Measurements from ENCODE around the gene TMEM192.
"Not testable (repeated sequence)": the region's sequence is repeated elsewhere in the genome, so short reads cannot be mapped to it uniquely, and the experiment has no call there.

TMEM192 gene

DNA sequence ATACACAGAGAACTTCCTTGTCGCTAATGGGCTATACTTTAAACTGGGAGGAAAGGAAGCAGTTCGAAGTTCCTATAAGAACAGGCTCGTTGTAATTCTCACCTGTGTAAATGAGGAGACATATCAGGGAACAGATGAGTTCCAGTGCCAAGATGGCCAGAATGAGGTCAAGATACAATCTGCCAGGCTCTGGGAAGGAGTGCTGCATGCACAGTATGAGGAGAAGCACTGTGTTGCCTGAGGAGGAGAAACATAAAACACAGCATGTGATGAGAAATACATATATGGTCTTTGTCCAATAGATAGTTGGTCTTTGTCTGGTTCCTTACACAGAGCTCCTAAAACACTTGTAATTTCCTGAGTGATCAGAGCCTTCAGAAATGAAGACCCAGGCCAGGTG, 24.3 kb downstream of the TMEM192 start:
- no peak for DNase-seq

DNA sequence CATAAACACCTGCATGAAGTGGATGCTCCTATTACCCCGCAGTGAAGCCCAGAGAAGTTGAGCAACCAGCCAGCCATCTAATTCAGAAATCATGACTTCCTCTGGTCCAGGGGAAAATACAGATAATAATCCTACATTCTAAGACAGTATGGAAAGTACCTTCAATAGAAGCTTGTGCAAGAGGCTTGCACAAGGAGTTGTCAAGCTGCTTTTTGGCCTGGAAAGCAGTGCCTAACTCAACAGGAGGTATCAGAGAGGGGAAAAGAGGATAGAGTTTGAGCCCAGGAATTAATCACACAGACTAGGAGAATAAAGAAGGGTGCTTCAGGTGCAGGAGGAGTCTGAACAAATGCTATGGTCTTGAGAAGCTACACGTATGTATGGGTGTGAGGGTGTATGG, 26.7 kb downstream of the TMEM192 start:
- no peak for DNase-seq

DNA sequence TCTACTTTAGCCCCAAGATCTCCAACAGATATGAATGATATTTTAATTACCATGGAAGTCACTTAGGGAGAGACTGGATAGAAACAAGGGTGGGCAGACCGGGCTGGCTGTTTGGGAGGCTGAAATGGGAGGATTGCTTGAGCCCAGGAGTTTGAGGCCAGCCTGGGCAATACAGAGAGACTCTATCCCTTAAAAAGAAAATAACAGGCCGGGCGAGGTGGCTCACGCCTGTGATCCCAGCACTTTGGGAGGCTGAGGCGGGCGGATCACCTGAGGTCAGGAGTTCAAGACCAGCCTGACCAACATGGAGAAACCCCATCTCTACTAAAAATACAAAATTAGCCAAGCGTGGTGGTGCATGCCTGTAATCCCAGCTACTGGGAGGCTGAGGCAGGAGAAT, 27.9 kb downstream of the TMEM192 start:
- not testable (repeated sequence) for DNase-seq

DNA sequence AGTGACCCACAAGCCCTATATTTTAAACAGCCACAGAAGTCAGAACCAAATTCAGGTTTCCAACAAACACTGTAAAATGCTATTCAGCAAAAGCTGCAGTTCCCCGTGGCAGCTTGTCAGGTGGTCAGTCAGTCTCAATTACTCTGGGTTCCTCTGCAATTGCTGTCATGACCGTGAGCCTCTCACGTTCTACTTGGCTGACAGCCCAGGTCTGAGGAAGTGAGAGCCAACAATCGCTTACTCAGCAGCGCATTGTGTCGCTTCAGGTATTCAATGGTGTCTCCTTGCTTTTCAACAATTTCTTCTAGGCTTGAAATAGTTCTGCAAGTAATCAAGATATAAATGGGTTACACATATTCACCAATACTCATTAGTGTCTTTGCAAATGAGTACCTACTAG, 33.2 kb downstream of the TMEM192 start:
- DNase-seq = no peak

DNA sequence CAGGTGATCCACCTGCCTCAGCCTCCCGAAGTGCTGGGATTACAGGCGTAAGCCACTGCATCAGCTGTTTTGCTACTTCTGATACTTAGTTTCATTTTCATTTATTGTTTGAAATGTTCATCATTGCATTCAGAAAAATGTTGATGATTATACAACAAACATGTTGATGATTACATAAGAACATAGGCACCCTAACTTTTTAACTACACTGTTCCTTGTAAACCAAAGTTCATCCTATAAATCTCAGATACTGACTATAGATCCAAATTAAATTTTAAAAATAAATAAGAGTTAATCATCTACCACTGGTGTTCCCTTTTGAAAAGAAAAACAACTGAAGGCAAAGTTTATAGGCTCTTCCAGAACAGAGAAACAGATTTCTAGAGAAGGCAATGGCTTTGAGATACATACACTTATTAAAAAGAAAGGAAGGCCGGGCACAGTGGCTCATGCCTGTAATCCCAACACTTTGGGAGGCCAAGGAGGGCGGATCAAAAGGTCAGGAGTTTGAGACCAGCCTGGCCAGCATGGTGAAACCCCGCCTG, 35.6 kb downstream of the TMEM192 start:
- DNase-seq = no peak

DNA sequence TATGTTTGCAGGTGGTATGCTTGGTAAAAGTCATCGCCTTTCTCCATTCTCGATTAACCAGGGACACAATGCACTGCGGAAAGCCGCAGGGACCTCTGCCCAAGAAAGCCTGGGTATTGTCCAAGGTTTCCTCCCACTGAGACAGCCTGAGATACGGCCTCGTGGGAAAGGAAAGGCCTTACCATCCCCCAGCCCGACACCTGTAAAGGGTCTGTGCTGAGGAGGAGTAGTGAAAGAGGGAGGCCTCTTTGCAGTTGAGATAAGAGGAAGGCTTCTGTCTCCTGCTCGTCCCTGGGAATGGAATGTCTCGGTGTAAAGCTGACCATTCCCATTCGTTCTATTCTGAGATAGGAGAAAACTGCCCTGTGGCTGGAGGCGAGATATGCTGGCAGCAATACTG, 39.3 kb downstream of the TMEM192 start:
- DNase-seq = not testable (repeated sequence)

DNA sequence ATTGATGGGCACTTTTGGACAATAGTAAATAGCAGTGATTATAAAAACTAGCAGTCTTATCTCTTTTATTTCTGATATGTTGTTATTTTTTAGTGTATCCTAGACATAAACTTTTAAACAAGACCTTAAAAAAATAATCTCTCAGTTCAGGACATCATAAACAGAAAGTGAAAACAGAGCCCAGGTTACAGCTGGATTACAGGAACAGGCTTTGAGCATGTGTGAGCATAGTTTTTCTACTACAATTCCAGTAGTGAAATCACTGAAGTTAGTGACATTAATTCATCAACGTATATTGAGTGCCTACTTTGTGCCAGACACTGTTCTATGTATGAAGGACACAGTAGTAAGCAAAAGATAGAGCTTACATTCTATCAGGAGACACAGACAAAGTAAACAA, 42.1 kb downstream of the TMEM192 start:
- no peak for DNase-seq

DNA sequence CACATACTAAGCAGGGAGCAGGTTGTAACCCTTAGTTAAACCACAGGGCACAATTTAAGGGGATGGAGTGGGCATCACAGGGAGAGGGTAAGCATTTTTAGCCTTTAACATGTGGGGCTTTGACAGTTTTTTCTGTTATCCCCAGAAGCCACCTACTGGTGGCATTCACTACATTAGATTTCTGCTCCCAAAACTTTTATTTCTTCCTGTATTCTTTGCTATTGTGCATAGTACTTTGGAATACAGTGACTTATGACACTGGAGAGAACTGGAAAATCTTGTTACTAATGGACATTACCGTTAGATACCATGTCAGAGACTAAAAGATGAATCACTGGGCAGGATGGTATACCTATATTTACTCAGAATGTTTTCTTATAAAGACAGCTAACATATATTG, 51.7 kb downstream of the TMEM192 start:
- no peak for DNase-seq

DNA sequence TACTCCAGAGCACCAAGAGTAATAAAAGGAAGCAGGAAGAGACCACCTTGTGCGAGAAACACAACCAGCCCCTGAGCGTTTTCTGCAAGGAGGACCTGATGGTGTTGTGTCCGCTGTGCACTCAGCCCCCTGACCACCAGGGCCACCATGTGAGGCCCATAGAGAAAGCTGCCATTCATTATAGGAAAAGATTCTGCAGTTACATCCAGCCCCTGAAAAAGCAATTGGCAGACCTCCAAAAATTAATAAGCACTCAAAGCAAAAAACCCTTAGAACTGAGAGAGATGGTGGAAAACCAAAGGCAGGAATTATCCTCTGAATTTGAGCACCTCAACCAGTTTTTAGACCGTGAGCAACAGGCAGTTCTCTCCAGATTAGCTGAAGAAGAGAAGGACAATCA, 53.3 kb downstream of the TMEM192 start:
- no peak for DNase-seq

DNA sequence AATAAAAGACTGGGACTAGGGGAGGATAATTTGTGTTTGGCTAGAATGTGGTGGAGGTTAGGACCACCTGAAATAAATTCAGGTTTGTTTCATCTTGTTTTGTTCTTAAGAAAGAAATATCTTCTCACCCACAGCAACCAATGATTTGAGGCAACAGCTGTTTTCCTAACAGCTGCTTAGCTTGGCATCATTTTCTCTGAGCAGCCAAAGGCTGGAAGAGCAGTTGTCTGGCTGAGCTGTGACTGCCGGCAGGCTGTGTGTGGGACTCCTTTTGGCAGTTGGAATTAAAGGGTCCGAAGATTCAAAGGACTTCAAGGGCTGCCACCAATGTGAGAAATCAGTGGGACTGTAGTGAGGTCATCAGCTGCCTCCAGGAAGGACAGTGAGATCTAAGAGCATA, 54.0 kb downstream of the TMEM192 start:
- no peak for DNase-seq

DNA sequence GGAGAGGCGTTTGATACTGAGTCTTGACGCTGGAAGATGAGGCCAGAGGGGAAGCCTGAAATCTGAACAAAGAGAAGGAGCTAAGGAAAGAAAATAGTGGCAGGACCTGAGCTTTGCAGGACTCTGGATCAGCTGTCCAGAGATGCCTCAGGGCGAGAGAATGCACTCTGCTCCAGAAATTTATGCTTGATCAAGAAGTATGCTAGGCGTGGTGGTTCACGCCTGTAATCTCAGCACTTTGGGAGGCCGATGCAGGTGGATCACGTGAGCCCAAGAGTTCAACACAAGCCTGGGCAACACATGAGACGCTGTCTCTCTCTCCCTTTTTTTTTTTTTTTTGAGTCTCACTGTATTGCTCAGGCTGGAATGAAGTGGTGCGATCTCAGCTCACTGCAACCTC, 57.1 kb downstream of the TMEM192 start:
- DNase-seq = no peak

DNA sequence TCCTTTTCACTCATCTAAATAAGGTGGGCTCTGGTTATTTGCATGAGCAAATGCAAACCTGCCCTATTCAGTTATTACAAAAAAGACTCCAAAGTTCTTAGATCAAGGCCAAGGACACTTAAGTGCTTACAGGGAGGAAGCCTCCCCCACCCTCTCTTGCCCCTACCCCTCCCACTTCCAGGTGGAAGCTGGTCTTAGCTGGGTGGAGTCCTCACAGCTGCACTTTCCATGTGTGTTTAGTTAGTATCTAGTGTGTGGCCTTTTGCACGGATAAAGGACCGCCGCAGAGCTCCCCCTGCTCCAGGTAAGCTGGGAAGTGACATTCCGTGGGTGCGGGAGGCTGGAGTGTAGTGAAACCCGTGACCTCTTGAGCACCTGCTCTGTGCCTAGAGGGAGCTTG, 59.0 kb downstream of the TMEM192 start, which contains the start of gene TRIM75:
Gene TRIM75, plus strand, starts transcription at position 222 of the 400 bp plus-strand sequence. CDS start 5,282 bp downstream, outside the sequence.
- DNase-seq = no peak

DNA sequence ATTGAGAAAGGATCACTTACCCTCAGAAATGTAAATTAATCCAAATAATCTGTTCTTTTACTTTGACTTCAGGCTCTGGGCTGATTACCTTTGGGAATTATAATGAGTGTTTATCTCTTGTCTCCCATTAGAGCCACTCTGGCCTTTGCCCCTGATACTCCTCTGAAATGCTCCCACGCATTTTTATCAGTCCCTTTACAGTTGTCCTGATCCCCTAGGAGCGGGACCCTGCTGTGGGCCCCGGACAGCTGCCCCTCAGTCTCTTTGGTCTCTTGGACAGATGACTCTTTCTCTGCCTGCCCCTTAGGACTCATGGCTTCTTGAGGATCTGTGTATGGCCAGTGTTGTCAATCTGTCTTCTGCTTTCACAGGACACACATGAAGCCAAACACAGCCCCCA, 60.0 kb downstream of the TMEM192 start:
- DNase-seq = no peak

DNA sequence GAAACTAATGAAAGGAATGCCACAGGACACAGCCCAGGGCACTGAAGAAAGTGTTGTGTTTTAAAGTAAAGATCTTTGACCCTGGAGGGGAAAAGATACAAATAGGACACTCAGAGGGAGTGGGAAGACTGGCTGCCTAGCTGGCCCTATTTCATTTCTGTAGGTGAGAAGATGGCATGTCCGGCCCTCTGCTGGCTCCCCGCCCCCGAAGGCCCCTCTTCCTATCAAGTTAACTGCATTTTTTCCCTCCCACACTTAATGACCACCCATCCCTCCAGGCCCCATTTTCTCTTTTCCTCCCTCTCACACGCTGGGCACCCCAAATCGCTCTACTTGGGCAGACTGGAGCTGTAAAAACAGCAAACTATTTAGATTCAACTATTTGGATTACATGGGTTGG, 64.5 kb downstream of the TMEM192 start:
- DNase-seq = no peak

DNA sequence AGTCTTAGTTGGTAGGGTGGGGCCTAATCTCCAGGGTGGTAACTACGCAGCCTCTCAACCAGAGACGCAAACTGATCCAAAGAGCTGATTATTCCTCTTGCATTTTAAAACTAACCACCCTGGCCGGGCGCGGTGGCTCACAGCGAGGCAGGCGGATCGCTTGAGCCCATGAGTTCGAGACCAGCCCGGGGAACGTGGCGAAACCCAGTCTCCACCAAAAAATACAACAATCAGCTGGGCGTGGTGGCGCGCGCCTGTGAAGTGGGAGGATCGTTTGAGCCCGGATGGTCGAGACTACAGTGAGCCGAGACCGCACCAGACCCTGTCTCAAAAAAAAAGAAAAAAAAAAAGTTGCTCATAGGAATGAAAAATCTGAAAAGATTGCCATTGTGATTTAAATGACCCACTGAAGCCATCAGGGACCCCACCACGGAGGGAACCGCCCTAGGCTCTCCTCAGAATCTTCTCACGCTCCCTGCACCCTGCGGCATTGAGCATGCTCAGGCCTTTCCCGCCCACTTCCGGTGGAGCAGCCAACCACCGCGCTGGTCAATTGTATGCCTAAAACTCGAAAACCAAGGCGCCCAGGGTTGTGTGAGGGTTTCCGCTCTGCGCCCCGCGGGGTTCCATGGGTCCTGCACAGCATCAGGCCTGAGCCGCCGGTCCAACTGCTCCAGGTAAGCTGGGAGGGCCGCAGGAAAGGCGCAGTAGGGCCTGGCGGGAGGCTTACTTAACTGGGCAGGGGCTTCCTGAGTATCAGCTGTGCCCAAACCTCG, 81.0 kb downstream of the TMEM192 start, which contains the start of gene TRIM60:
Gene TRIM60, plus strand, starts transcription at position 564 of the 776 bp plus-strand sequence. CDS start 8,074 bp downstream, outside the sequence.
- no peak for DNase-seq

DNA sequence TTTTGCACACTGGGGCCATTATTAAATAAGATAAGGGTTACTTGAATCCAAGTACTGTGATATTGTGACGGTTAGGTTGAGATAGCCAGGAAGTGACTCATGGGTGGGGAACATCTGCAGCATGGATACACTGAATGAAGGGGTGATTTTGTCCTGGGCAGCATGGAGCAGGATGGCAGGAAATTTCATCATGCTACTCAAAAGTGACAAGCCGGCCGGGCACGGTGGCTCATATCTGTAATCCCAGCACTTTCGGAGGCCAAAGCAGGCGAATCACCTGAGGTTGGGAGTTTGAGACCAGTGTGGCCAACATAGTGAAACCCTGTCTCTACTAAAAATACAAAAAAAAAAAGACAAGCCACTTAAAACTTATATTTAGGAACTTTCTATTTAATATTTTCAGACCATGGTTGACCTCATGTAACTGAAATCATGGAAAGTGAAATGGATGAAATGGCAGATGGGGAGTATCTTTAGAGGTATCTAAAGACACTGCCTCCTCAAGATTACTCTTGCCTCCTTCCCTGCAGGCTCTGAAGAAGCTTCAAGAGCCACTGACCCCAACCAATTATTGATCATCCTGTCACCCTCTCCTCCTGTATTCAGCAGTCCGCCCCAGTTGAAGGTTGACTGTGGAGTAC, 84.8 kb downstream of the TMEM192 start:
- no peak for DNase-seq

DNA sequence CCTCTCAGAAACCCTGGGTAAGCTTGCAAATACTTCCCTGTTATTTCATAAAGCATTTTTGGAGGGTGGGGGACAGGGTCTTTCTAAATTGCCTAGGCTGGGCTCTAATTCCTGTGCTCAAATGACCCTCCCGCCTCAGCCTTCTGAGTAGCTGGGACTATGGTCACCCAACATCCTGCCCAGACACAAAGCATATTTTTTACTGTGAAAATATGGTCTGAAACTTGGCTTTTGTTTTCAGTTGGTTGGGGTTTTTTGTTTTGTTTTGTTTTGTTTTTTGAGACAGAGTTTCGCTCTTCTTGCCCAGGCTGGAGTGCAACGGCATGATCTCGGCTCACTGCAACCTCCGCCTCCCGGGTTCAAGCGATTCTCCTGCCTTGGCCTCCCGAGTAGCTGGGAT, 86.9 kb downstream of the TMEM192 start:
- not testable (repeated sequence) for DNase-seq

Data from NK-92 treated with Interleukin-12 subunit alpha and Interleukin-12 subunit beta, amount 100 ng/mL, for 24 hours (cell line).